ENCODE results near the gene YBEY.

DNA sequence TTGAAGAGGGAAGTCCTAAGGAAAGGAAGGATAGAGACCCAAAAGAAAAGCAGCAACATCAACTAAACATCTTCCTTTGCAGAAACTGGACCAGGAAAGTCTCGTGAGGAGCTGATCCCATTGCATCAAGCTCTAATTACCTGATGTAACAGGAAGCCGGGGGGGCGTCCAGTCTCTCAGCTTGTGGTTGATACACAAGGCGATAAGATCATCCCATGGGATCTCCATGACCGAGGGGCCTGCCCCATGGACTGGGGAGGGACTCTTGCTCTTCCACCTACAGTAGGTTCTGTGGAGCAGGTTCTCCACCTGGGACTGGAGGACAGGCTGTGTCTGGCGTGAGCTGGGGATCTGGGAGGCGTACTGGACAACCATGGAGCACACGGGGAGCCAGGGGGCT is 42.8 kb upstream of the YBEY start:
- TF ChIP-seq, protein P1, sequence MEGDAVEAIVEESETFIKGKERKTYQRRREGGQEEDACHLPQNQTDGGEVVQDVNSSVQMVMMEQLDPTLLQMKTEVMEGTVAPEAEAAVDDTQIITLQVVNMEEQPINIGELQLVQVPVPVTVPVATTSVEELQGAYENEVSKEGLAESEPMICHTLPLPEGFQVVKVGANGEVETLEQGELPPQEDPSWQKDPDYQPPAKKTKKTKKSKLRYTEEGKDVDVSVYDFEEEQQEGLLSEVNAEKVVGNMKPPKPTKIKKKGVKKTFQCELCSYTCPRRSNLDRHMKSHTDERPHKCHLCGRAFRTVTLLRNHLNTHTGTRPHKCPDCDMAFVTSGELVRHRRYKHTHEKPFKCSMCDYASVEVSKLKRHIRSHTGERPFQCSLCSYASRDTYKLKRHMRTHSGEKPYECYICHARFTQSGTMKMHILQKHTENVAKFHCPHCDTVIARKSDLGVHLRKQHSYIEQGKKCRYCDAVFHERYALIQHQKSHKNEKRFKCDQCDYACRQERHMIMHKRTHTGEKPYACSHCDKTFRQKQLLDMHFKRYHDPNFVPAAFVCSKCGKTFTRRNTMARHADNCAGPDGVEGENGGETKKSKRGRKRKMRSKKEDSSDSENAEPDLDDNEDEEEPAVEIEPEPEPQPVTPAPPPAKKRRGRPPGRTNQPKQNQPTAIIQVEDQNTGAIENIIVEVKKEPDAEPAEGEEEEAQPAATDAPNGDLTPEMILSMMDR (IDR thresholded peaks at IDR 0.05): no peak
- no peak for TF ChIP-seq POLR2A (IDR thresholded peaks at IDR 0.05)
